Suppressor macrophage (primary cell): ENCODE results near the gene LYRM4.

Experiments
- DNase-seq, 4 experiments: peaks; one replicate each; pipeline ENCODE4 v3.0.0-alpha.2; 2020 to 2022

LYRM4 gene

GRCh38 chr6:5093231-5094015 lies 167.3 kb downstream of the LYRM4 start:
- peak in 1 of 4 experiments; percentile 15 for DNase-seq

DNA sequence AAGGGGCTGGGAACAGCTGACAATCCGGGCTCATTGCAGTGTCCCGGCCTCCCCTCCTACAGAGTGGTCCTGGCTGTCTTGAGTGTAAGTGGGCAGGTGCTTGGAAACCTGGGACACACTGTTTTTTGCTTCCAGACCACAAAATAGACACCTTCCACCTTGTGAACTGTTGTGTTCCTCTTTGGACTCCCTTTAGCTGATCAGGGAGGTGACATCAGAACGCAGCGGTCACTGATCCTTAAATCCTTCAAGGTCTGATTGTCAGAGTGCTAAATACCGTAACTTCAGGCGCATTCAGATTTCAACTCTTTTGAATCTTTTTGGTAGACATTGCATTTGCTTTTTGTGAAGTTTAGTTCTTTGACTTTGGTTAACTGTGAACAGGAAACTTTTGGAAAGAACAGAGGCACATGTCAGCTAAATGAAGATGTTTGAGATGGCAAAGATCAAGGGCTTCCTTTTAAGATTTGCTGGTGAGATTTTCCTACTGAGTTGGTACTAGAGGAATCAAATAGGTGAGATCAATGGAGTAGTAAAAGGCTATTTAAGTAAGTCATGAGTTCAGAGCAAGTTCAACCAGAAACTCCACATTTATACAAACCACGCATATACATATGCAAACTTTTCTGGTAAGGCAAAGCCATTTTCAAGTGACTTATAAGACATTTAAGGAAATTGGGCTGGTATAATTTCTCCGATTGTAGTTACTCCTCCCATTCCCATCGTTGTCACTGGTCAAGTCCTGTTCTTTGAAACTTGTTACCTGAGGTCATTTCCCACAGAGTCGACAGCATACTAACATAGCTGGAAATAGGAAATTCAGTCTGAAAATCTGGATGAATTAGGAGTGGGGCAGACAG lies 169.3 kb downstream of the LYRM4 start:
- DNase-seq: no peak

DNA sequence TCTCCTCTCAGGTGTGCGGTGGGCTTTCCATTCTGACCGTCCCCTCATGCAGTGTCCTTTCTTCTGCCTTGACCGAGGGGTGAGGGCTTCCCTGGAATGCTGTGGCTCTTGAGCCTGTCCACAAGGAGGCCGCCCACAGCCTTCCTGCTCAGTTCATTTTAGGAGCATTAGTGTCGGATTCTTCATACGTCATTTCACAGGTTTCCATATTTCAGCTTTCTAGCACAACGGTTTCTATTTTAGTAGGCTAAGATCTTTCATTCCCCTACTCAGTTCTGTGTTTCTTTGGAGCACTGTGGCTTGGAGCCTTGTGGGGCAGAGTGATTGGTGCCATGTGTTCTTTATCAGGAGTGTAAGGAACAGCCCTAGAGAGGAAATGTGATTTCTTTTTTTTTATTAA lies 170.1 kb downstream of the LYRM4 start:
- DNase-seq: no peak

DNA sequence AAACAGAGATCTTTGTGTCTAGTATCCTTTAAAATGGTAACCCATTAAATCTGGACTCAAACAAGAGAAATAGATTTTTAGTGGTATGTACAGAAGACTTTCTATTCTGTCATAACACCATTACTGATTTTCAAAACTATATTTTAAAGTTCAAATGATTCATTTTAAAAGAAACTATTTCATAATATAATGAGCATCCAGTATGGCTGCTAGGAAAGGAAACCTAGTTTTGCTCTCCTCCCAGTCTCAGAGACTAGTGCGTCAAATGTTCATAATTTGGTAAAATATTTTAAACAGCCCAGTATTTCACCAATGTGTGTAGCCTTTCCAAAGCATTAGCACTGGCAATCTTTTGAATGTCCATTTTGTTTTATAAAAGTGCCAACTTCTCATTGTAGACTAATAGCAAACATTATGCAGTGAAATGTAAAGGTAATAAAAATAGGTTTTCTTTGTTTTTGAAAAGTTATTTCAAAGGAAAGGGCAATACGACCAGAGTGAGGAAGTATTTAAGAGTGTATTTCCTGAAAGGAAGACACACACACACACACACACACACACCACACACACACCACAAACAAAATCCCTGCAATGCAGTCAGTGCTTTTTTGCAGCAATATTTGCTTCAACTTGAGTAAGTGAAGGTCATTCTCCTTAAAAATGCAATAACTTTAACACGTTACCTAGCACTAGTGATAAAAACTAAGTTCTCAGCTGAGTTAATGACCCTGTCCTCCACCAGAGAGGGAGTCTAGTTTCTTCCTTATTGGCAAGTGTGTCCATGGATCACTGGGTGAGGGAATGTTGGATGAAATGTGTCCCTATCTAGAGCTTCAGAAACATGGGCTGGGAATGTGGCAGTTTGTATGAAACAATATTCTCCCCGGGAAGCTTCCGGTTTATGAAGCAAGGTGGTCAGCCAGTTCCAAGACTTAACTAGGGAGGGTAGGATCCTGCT lies 171.0 kb downstream of the LYRM4 start:
- peak in 3 of 4 experiments; percentile 20 to 54 (median 23) for DNase-seq

- DNase-seq: no peak
Measured at GRCh38 chr6:5088780-5089179, 172.0 kb downstream of the LYRM4 start.

DNA sequence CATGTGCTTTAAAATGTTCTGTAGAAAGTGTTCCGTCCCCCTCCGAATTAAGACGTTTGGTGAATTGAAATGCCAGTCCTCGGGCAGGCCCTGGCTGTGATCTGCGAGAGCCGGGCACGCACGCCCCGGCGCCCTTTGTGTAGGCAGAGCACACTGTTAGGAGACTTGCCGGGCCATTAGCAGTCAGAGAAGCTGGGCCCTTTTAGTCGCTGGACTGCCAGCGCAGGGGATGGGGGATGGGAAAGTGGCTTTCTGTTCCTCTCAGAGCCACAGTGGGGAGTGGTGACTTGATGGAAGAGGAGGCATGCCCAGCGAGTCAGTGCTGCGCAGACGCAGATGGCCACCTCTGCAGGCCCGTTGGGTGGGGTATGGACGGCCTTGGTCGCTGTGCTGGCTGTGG lies 173.4 kb downstream of the LYRM4 start:
- peak; percentile 78 to 93 (median 84) for DNase-seq

GRCh38 chr6:5086294-5086890 lies 174.4 kb downstream of the LYRM4 start:
- peak in 3 of 4 experiments; percentile 15 to 36 (median 26) for DNase-seq

- DNase-seq: peak; percentile 19 to 78 (median 58)
Measured at GRCh38 chr6:5085648-5086293, 175.0 kb downstream of the LYRM4 start.

DNA sequence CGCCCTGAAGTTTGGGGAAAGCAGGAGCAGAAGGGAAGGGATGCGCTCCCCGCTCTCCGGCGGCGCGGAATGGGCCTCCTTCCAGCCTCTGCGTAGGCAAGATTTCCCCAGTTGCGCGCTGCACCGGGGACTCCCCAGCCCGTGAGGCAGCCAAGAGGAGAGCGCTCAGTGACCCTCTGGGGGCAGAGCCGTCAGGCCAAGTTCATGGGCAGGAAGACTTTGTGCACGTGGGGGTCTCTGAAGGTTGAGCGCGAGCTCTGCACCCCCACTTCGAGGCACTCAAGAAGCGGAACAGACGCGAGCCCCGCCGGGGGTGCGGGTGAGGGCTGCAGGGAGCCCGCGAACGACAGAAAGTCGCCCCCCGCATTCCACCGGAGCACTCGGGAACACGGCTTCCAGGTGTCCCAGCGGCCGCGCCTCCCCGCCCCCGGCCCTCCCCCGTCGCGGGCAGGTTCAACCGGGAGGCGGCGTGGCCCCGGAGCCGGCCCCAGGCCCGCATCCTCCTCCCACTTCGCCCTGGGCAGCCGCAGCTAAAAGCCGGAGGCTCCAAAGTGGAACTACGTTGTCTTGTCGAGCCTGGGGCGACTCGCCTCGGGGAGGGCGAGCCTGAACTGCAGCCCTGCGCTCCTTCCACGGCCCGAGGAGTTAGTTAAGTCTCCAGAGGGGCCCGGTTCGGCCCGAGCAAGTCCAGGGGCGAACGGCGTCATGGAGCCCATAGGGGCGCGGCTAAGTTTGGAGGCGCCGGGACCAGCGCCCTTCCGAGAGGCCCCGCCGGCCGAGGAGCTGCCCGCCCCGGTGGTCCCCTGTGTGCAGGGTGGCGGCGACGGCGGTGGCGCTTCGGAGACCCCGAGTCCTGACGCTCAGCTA lies 175.7 kb downstream of the LYRM4 start, which contains the start of gene PPP1R3G:
Gene PPP1R3G (plus strand): TSS at position 561 of the 867 bp plus-strand sequence. CDS start 145 bp downstream, at position 706.
- peak; percentile 47 to 75 (median 70) for DNase-seq

- peak in 2 of 4 experiments; percentile 40 to 49 for DNase-seq
Measured at GRCh38 chr6:5084360-5084780, 176.4 kb downstream of the LYRM4 start.

DNA sequence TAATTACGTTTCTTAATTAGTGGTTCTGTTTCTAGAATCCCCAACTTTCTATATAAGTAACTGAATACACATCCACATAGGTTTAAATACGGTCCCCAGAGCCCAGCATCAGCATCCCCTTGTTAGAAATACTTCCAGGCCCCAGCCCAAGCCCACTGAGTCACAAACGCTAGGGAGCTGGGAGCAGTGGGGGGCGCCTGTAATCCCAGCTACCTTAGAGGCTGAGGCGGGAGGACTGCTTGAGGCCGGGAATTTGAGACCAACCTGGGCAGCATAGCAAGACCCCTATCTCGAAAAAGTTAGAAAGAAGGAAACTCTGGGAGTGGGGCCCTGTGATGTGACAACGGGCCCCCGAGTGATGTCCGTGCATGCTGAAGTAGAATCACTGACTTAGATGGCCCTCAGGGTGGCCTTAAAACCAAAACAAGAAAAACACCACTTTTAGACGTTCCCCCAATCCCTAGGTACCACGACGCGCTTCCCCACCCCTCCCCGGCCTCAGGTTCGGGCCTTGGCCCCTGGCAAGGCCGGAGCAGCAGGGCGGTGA lies 176.9 kb downstream of the LYRM4 start:
- no peak for DNase-seq

DNA sequence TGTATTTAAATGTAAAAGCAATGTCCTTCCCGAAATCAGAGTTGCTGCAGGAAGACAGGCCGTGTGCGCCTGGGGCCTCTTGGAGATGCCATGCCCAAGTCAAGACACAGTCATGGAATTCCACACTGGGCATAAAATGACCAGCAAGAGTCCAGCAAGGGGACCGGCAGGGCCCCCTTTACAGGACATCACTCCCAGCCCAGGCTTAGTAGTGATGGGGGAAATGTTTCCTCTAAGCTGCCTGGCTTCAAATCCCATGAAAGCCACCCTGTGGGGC lies 177.5 kb downstream of the LYRM4 start:
- DNase-seq: peak in 1 of 4 experiments; percentile 11

GRCh38 chr6:5082487-5083306 lies 178.1 kb downstream of the LYRM4 start:
- peak; percentile 75 to 92 (median 89) for DNase-seq

- DNase-seq: no peak
Measured at GRCh38 chr6:5081955-5082354, 178.8 kb downstream of the LYRM4 start.

- no peak for DNase-seq
Measured at GRCh38 chr6:5081182-5081581, 179.6 kb downstream of the LYRM4 start.

DNA sequence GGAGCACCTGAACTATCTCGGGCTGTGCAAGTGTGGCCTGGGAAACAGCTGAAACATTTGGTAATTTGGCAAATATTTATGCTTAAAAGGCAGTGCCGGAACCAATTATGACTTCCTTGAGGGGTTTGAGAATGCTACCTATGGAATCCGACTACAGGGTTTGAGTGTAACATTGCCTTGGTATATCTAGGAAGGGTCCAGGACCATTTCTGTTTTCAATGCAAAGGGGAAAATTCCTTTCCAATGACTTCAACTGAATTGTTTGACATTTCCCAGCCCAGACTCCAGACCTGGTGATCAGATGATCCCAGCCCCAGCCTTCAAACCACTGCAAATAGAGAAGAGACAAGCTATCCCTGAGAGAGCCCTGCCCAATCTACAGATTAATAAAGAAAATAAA lies 180.2 kb downstream of the LYRM4 start:
- no peak for DNase-seq

GRCh38 chr6:5079692-5080091 lies 181.1 kb downstream of the LYRM4 start:
- no peak for DNase-seq

GRCh38 chr6:5078121-5078669 lies 182.6 kb downstream of the LYRM4 start:
- DNase-seq: no peak

DNA sequence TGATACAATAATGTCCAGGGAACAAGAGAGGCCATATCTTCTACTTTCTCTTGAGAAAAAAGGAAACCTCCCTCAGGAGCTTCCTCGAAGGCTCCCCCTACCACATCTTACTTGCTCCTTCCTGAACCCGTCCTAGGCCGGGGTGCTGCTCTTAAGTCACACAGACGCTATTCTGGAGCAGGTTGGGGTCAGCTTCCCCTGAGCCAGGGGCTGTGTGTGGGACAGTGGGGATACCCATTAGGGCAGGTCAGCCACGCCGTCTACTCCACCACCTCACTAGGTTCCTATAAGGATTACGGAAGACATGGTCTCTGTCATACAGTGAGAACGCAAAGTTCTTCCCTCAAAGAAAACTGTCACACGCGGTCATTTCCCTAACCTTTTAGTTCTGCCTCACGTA lies 183.8 kb downstream of the LYRM4 start:
- no peak for DNase-seq
